GM21786 (cell line): ENCODE results near the gene ZNF212.
"Not testable (repeated sequence)": the region's sequence is repeated elsewhere in the genome, so short reads cannot be mapped to it uniquely, and the experiment has no call there.

Experiments used
- ATAC-seq: cut with Tn5 transposase; IDR thresholded peaks from one replicate; pipeline ENCODE4 v1.9.1; 2021; ENCODE audit not compliant: unreplicated experiment

The ZNF212 gene

DNA sequence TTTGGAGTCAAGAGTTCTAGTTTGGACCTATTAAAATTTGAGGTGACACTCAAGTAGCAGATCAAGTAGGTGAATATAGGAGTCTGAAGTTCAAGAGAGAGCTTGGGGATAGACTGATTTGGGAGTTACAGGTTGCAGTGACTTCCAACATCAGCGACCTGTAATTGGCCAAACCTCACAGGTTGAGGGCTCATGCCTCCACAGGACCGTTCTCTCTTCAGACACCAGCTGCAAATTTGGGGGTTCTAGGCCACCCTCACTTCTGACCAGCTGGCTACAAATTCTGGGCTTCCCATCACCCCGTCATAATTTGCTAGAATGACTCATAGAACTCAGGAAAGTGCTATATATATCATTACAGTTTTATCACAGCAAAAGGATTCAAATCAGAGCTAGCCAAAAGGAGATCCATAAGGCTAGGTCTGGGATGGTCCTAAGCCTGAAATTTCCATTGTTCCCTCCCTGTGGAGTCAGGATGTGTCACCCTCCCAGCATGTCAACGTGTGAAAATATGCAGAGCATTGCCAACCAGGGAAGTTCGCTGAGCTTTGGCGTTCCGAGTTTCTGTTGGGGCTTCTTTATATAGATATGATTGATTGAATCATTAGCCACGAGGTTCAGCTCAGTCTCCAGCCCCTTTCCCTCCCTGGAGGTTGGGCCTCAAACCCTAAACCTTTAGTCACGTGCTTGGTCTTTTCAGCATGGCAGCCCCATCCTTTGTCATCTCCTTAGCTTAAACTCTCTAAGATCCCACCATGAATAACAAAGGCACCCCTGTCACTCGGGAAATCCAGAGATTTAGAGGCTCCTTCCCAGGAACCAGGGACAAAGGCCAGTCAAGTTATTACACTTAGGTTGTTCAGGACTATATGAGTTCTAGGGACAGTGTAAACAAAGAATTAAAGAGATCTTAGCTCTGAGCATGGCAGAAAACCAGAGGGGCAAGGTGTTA, 20.7 kb upstream of the ZNF212 start:
- ATAC-seq: no peak

DNA sequence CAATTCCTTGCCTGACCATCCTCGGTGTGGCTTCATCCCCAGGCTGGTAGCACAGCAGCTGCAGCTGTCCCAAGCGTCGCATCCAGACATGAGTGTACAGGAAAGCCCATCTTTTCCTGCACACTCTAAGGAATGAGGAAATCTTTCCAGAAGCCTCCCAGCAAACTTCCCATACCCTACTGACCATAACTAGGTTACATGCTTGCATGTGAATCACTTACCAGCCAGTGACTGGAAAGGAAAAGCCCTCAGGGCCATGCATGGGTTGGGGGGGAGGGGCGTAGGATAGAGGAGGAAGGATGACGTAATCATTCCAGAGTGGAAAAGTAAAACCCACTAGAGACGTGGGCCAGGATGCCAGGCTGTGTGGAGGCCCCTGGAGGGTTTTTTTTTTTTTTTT, 18.9 kb upstream of the ZNF212 start:
- ATAC-seq: no peak

DNA sequence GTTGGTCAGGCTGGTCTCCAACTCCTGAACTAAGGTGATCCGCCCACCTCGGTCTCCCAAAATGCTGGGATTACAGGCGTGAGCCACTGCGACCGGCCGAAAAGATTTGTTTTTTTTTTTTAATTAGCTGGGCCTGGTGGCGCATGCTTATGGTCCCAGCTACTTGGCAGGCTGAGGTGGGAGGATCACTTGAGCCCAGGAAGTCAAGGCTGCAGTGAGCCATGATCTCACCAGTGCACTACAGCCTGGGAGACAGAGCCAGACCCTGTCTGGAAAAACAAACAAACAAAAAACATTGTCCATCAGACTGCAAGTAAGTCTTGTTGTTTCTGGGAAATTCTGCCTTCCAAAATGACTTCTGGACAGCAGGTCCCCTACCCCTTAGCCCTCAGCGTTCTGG, 16.3 kb upstream of the ZNF212 start:
- ATAC-seq: no peak

DNA sequence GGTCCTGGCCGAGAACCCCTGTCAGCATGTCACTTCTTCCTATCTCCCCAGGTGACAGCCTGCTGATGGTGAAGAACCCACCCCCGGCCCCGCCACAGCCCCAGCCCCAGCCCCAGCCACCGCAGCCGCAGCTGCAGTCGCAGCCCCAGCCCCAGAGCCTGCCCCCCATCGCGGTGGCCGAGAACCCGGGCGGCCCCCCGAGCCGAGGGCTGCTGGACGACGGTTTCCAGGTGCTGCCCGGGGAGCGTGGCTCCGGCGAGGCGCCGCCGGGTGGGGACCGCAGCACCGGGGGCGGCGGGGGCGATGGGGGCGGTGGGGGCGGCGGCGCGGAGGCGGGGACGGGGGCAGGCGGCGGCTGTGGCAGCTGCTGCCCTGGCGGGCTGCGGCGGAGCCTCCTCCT, 15.7 kb upstream of the ZNF212 start:
- ATAC-seq: no peak

DNA sequence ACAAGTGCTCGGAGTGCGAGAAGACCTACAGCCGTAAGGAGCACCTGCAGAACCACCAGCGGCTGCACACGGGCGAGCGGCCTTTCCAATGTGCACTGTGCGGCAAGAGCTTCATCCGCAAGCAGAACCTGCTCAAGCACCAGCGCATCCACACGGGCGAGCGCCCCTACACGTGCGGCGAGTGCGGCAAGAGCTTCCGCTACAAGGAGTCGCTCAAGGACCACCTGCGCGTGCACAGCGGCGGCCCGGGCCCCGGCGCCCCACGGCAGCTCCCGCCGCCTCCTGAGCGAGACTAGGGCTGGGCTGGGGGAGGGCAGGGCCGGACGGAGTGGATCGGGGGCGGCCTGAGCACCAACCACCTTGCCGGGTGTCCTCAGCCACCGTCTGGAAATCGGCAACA, 15.1 kb upstream of the ZNF212 start:
- ATAC-seq: no peak

DNA sequence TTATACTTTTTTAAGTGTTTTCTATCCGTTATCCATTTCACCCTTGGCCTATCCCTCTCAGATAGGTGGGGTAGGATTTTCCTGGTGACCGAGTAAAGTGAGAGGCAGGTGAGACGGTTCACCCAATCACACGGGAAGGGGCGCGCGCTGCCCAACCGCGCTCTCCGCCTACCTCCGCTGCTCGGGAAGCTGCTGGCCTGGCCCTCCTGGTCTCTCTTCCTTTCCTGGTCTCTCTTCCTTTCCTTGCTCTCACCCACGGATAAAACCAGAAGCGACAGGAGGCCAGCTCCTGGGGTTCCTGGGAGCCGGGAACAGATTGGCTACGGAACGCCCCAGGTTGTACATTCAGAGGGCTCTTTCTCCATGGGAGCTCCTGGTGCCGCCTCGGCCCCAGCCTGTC, 14.3 kb upstream of the ZNF212 start:
- ATAC-seq: no peak

DNA sequence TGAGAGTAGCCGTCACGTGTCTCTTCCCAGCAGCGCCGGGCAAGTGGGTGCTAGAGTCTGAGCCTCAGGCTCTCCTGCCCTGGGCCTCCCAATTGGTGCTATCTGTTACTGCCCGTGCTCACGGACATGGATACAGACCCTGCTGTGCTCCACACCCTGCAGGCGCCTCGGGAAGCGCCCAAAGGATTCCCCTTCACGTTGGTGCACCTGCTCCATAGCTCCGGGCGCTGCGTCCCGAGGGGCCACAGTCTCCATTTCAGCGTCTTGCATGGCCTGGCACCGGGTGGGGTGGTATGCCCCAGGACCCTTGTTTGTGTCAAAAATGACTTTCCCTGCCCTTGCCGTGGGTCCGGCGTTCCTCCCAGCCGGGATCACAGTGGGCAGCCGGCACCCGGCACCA, 13.8 kb upstream of the ZNF212 start:
- no peak for ATAC-seq

DNA sequence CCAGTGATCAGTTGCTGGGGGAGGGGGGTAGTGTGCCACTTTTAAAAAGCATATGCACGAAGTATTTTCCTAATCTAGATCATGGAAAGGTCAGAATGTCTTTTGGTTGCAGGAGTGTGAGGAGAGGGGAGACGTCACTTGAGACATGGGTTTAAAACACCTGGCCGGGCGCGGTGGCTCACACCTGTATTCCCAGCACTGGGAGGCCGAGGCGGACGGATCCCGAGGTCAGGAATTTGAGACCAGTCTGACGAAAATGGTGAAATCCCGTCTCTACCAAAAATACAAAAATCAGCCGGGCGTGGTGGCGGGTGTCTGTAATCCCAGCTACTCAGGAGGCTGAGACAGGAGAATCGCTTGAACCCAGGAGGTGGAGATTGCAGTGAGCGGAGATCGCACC, 13.1 kb upstream of the ZNF212 start:
- ATAC-seq: not testable (repeated sequence)

DNA sequence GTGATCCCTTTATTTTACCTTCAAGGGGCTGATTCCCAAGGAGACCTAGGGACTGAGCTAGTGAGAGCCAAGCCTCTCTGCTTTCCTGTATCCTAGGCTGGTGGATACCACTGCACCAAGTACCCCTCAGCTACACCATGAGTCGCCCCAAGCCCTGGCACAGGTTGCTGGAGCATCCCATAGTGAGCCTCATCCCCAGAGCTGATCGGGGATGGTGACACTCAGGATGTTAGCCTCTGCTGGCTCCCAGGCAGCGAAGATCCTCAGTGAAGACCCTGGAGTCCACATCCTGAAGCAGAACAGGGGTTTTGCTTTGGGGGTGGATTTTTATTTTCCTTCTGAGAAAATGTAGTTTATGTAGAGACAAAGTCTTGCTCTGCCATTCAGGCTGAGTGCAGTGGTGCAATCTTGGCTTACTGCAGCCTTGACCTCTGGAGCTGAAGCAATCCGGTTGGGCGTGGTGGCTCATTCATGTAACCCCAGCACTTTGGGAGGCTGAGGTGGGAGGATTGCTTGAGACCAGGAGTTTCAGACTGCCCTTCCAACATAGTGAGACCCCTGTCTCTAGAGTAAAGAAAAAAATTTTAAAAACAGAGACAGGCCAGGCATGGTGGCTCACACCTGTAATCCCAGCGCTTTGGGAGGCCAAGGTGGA, 12.5 kb upstream of the ZNF212 start:
- no peak for ATAC-seq

DNA sequence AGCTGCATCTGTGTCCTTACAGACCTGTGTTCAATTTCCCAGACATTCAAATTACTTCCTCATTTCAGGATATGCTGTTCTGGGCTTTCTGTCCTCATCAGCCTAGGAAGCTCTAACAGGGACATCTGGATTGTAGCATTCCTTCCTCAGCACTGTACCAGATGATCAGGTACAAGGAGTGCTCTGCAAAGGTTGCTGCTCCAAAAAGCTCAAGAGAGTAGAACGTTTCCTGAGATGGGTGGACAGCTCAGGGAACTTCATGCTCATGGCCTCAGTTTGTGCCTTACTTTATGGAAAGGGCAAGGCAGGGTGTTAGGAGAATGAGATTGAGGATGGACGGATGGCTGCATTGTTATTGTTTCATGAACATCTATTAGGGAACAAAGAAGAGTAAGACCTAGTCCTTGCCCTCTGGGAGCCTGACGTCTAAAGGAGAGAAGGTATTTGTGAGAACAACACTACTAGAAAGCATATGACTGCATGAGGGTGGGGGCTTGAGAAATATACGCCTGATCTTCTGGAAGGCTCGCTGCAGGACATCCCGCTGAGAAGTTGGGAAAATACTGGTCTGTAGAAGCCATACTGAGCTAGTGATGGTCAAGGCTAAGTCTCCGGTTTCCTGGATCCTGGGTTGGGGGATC, 10.5 kb upstream of the ZNF212 start:
- ATAC-seq: no peak

DNA sequence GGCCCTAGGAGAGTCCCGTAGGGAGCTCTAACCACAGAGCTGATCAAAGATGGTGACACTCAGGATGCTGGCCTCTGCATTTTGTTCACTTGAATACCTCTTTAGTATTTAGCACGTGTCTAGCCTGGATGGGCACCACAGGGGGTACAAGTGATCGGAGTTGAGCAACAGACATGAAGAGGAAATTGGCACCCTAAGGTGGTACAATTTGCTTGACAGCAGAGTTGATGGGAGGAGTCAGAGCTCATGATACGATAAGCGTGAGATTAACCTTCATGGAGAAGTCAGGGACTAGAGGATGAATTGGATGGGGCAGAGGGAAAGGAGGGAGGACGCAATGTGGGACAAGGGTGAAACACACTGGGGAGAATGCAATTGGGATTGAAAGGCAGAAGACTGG, 9.9 kb upstream of the ZNF212 start:
- no peak for ATAC-seq

DNA sequence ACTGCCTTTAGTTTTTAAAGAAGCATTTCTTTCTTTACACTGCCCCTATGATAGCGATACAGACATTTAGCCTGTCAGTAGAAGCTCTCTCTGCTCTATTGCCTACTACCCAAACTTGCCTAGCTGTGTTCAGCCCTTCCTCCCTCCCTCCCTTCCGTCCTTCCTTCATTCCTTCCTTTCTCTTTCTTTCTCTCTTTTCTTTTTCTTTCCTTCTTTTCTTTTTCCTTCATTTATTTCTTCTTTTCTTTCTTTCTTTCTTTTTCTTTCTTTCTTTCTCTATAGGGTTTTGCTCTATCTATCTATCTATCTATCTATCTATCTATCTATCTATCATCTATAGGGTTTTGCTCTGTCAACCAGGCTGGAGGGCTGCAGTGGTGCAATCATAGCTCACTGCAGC, 7.1 kb upstream of the ZNF212 start:
- no peak for ATAC-seq

DNA sequence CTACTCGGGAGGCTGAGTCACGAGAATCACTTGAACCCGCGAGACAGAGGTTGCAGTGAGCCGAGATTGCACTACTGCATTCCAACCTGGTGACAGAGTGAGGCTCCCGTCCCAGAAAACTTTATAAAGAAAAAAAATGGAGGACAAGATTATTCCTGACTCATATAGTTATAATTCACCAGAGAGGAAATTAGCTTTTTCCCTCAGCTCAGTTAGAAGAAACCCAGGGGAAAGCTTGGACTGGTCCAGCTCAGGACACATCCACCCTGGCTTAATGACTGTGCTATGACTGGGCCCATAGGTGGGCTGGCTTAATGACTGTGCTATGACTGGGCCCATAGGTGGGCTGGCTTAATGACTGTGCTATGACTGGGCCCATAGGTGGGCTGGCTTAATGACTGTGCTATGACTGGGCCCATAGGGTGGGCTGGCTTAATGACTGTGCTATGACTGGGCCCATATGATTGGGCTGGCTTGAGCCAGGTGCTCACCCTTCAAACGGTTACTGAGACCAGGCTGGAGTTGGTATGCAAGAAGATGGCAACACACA, 5.7 kb upstream of the ZNF212 start:
- not testable (repeated sequence) for ATAC-seq

DNA sequence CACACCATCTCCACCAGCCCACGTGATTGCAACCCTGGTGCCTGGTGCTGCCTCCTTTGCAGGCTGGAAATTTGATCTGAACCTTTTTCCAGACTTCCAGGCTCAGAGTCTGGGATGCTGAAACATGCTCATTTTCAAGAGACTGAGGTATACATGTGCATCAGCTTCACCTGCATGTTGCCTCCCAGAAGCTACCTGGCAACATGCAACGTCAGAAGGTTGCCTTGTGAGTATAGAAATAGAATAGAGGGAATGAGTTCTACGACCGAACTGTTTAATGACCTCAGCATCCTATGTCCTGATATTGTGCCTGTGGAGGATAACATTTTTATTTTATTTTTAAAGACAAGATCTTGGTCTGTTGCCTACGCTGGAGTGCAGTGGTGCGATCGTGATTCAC, 1.9 kb upstream of the ZNF212 start:
- ATAC-seq: no peak

DNA sequence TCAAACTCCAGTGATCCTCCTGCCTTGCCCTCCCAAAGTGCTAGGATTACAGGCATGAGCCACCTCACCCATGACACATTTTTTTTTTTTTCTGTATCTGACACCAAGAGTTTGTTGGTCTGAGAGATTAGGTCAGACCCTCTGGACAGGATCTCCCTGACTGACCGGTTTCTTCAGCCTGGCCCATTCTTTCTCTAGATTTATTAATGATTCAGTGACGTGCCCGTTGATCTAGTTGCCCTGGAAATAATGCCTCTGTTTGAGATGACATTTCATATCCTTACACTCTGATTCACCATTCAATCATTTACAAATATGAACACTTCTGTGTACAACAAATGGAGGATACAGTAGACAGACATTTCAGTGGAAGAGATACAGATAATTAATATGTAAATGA, 1.4 kb upstream of the ZNF212 start:
- no peak for ATAC-seq

DNA sequence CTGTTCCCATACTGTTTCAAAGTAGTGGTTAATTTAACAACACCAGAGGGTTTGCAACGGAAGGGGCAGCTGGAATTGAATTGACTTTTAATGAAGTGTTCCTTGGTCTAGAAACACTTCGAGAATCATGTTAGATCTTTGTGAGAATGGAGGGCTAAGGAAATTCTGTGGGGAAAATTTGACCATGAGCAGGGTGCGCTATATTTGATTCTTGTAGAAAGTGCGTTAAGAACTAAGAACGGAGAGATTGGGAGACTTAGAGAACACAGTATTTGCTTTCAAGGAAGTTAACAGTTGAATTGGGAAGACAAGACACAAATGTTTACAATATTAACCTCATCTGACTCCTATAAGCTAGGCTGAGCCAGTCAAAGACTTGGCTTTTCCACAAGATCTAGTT, 1.2 kb downstream of the ZNF212 start:
- ATAC-seq: no peak

DNA sequence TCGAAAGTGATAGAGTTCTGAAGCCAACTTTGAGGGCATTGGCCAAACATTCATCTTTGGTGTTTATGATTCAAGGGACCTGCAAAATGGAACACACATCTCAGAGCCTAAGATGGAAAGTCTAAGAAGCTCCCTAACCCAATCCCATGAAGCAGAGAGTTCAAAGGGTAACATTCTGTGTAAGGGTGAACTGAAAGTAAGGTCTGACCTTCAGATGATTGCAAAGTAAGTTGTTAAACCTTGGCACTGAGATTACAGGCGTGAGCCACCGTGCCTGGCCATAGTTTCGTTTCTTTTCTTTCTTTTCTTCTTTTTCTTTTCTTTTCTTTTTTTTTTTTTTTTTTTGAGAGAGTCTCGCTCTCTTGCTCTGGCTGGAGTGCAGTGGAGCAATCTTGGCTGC, 2.2 kb downstream of the ZNF212 start:
- no peak for ATAC-seq

DNA sequence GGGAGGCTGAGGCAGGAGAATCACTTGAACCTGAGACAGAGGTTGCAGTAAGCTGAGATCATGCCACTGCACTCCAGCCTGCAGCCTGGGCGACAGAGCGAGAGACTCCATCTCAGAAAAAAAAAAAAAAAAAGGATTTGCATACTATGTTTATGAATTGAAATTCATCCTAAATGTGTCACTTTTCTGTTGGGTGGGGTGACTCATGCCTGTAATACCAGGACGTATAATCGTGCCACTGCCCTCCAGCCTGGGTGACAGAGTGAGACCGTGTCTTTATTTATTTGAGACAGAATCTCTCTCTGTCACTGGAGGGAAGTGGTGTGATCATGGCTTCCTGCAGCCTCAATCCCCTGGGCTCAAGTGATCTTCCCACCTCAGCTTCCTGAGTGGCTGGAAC, 5.8 kb downstream of the ZNF212 start:
- ATAC-seq: peak; percentile 71

DNA sequence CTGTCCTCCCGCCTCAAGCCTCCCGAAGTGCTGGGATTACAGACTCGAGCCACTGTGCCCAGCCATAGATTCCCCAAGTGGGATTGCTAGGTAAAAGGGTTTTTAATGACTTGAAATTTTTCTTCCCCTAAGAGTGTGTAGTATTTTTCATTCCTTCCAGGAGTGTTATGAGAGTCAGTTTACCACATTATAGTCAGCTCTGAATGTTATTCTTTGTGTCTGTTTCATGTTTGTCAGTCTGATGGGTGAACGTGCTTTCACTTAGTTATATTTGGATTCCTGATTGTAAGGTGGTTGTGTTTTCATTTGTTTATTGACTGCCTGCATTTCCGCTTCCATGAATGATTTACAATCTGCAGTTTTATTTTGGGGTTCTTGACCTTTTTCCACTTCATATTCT, 6.3 kb downstream of the ZNF212 start:
- peak; percentile 25 for ATAC-seq

DNA sequence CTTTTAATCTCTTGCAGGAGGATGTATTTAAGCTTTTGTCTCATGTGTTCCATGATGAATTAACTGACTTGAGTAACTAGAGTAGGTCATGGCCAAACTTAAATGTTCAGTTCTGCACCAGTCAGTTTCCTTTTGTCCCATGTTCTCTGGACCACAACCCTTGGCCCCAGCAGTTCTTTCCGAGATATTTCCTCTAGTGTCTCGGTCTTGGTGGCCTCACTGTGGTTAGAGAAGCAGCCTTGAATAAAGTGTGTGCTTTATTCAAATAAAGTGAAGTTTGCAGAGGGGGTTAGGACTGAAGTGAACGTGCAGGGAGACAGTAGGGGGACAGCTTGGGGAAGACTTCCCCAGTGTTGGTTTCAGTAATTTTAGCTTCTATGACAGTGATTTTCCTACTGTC, 9.3 kb downstream of the ZNF212 start:
- peak; percentile 35 for ATAC-seq

DNA sequence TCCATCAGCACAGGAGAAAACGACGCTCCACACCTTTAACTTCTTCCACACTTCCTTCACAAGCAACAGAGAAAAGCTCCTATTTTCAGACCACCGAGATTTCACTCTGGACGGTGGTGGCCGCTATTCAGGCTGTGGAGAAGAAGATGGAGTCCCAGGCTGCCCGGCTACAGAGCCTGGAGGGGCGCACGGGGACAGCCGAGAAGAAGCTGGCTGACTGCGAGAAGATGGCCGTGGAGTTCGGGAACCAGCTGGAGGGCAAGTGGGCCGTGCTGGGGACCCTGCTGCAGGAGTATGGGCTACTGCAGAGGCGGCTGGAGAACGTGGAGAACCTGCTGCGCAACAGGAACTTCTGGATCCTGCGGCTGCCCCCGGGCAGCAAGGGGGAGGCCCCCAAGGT, 10.7 kb downstream of the ZNF212 start:
- not testable (repeated sequence) for ATAC-seq

DNA sequence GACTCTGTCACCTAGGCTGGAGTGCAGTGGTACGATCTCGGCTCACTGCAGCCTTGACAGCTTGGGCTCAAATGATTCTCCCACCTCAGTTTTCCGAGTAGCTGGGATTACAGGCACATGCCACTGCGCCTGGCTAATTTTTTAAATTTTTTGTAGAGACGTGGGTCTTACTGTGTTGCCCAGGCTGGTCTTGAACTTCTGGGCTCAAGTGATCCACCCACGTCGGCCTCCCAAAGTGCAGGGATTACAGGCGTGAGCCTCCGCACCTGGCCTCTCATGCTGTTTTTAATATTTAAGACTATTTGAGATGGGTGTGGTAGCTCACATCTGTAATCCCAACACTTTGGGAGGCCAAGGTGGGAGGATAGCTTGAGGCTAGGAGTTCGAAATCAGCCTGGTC, 12.1 kb downstream of the ZNF212 start:
- ATAC-seq: not testable (repeated sequence)
